CD4-positive, alpha-beta T cell (primary cell): ENCODE results near the gene PCDH19. TPM values are rescaled to one million over a fixed set of nuclear protein-coding genes. Genes with fewer than 3 reads are reported as not detected.

Experiments used
- ATAC-seq: fragments of 200-7000 bp; cut with Tn5 transposase; one replicate; pipeline ENCODE4 v1.10.0; 2022; ENCODE audit warnings: mild to moderate bottlenecking; ENCODE audit not compliant: poor library complexity
- CTCF ChIA-PET: fragments of 350-600 bp; sonication (Branson Sonifier 250); formaldehyde crosslinking; loops from one replicate; lab custom pipeline; 2021; ENCODE audit warnings: antibody characterized with exemption, inconsistent platforms; lab: Charles Lee
- POLR2A ChIA-PET: fragments of 350-600 bp; sonication (Branson Sonifier 250); formaldehyde crosslinking; loops from one replicate; lab custom pipeline; 2021; ENCODE audit warnings: antibody characterized with exemption, inconsistent platforms; lab: Charles Lee
- DNase-seq, 14 experiments: peaks; one replicate each; pipeline ENCODE4 v3.0.0-alpha.2; 2013 to 2020; ENCODE audit warnings: mixed read lengths in 2 of 14
- H3K27ac ChIP-seq, 2 donors: one replicate each; pipeline versions ENCODE4 v1.5.1 to v1.7.0; 2013; ENCODE audit warnings: low read length in 2 of 2, low read depth in 1 of 2, mild to moderate bottlenecking in 1 of 2
- H3K27me3 ChIP-seq, 2 experiments: 1 replicate in 1 of 2; 2 replicates in 1 of 2; pipeline versions ENCODE4 v1.6.1 to v1.7.0; 2013; ENCODE audit warnings: low read length in 2 of 2, control low read depth in 1 of 2, mild to moderate bottlenecking in 1 of 2, moderate library complexity in 1 of 2; ENCODE audit not compliant: insufficient read depth in 2 of 2, control insufficient read depth in 1 of 2
- H3K36me3 ChIP-seq: one replicate; pipeline ENCODE4 v1.6.1; 2013; ENCODE audit warnings: low read length, control low read depth; ENCODE audit not compliant: insufficient read depth
- H3K4me1 ChIP-seq: one replicate; pipeline ENCODE4 v1.6.1; 2013; ENCODE audit warnings: low read length, control low read depth; ENCODE audit not compliant: insufficient read depth
- H3K4me3 ChIP-seq: one replicate; pipeline ENCODE4 v1.5.1; 2013; ENCODE audit warnings: mild to moderate bottlenecking, low read length, moderate library complexity
- H3K9me3 ChIP-seq, 2 experiments: 1 replicate in 1 of 2; 2 replicates in 1 of 2; pipeline versions ENCODE4 v1.6.1 to v1.7.0; 2013; ENCODE audit warnings: low read length in 2 of 2, mild to moderate bottlenecking in 2 of 2, control low read depth in 1 of 2, moderate library complexity in 1 of 2; ENCODE audit not compliant: control insufficient read depth in 1 of 2, insufficient read depth in 1 of 2
- H3K27ac Mint-ChIP-seq: one replicate; pipeline ENCODE4 v1.8.0; 2020; ENCODE audit warnings: mixed read lengths
- H3K27me3 Mint-ChIP-seq: one replicate; pipeline ENCODE4 v1.8.0; 2021; ENCODE audit warnings: mixed read lengths
- H3K36me3 Mint-ChIP-seq: one replicate; pipeline ENCODE4 v1.8.0; 2021; ENCODE audit warnings: low read depth, mixed read lengths
- H3K4me1 Mint-ChIP-seq: one replicate; pipeline ENCODE4 v1.8.0; 2021; ENCODE audit warnings: low read depth, mixed read lengths
- H3K4me3 Mint-ChIP-seq: one replicate; pipeline ENCODE4 v1.8.0; 2020; ENCODE audit warnings: mild to moderate bottlenecking, mixed read lengths
- H3K9me3 Mint-ChIP-seq: one replicate; pipeline ENCODE4 v1.8.0; 2020; ENCODE audit warnings: mixed read lengths
- CTCF ChIP-seq: fragments of 200-600 bp; IDR thresholded peaks from one replicate; pipeline ENCODE4 v1.8.0; 2022; ENCODE audit warnings: antibody characterized with exemption, mild to moderate bottlenecking
- intact Hi-C, 2 experiments: fragments of 100-400 bp; cut with DNase I in 1 of 2; cut with micrococcal nuclease in 1 of 2; formaldehyde crosslinking; loops; one replicate each; pipeline versions ENCODE4 v1.15.1 to v1.9.0; 2023 to 2025; cut with DNase I, micrococcal nuclease
- total RNA-seq, 174 experiments: library from RNA in 2 of 174; stranded (reverse) in 2 of 174; gene quantifications; one replicate each; pipeline ENCODE4 v1.2.3 and lab custom pipeline; 2021 to 2026

Gene PCDH19
- total RNA-seq, 2 experiments from 2014 or later, result 0.03 TPM; not detected in 1

GRCh38 chrX:100277231-100277630 is 132.8 kb downstream of the PCDH19 start:
- Mint-ChIP-seq H3K4me3 (no peak overlapping the region), H3K27ac (no peak overlapping the region), H3K4me1 (no peaks in the 10 kb centered on the region), H3K36me3 (no peaks in the 10 kb centered on the region), H3K27me3 (no peaks in the 10 kb centered on the region), H3K9me3 (no peaks in the 10 kb centered on the region)
- TF ChIP-seq CTCF, result no peak
- no peaks in the 10 kb centered on the region for H3K9me3 ChIP-seq
- no peak for DNase-seq
- ChIA-PET POLR2A (no interaction called here), CTCF (no interaction called here)
- H3K36me3 ChIP-seq, result no peaks in the 10 kb centered on the region
- ATAC-seq, result no peak
- H3K4me3 ChIP-seq, result no peak overlapping the region
- H3K4me1 ChIP-seq, result no peaks in the 10 kb centered on the region
- no peaks in the 10 kb centered on the region for H3K27me3 ChIP-seq
- intact Hi-C loops, result no loop called here
- H3K27ac ChIP-seq, result no peak overlapping the region

- Histone ChIP-seq H3K36me3 (no peaks in the 10 kb centered on the region), H3K27me3 (no peaks in the 10 kb centered on the region), H3K4me1 (no peaks in the 10 kb centered on the region), H3K27ac (no peak overlapping the region), H3K9me3 (no peaks in the 10 kb centered on the region), H3K4me3 (no peak overlapping the region)
- ATAC-seq, result no peak
- ChIA-PET POLR2A (no interaction called here), CTCF (no interaction called here)
- no peak for DNase-seq
- Mint-ChIP-seq H3K27ac (no peak overlapping the region), H3K9me3 (no peaks in the 10 kb centered on the region), H3K27me3 (no peaks in the 10 kb centered on the region), H3K4me1 (no peaks in the 10 kb centered on the region), H3K4me3 (no peak overlapping the region), H3K36me3 (no peaks in the 10 kb centered on the region)
- TF ChIP-seq CTCF, result no peak
- intact Hi-C loops, result no loop called here
Measured at GRCh38 chrX:100274916-100275315, 135.2 kb downstream of the PCDH19 start.

GRCh38 chrX:100265179-100265578 is 144.9 kb downstream of the PCDH19 start:
- Mint-ChIP-seq H3K4me1 (no peaks in the 10 kb centered on the region), H3K9me3 (no peaks in the 10 kb centered on the region), H3K27me3 (no peaks in the 10 kb centered on the region), H3K27ac (no peak overlapping the region), H3K4me3 (no peak overlapping the region), H3K36me3 (no peaks in the 10 kb centered on the region)
- no peak for TF ChIP-seq CTCF
- no peak overlapping the region for H3K27ac ChIP-seq
- no peaks in the 10 kb centered on the region for H3K9me3 ChIP-seq
- no peaks in the 10 kb centered on the region for H3K27me3 ChIP-seq
- ChIA-PET POLR2A (no interaction called here), CTCF (no interaction called here)
- no peaks in the 10 kb centered on the region for H3K36me3 ChIP-seq
- no peaks in the 10 kb centered on the region for H3K4me1 ChIP-seq
- no peak for DNase-seq
- intact Hi-C loops, result no loop called here
- no peak for ATAC-seq
- no peak overlapping the region for H3K4me3 ChIP-seq
